Fibroblast of pulmonary artery (primary cell): ENCODE results near the gene CCDC12.

ENCODE experiments used
- DNase-seq: peaks from one replicate; pipeline ENCODE4 v3.0.0-alpha.2; 2010; ENCODE audit warnings: low read depth
- H3K4me3 ChIP-seq: replicated peaks from 2 replicates; pipeline ENCODE4 v1.5.1; 2011; ENCODE audit warnings: low read depth, mild to moderate bottlenecking, control low read depth, low read length, moderate library complexity
- TF ChIP-seq, protein P1 (sequence below): IDR thresholded peaks from 2 replicates; pipeline ENCODE4 v1.5.1; 2011; ENCODE audit warnings: mild to moderate bottlenecking, control low read depth, low read length, inconsistent platforms; ENCODE audit errors: missing control alignments

The CCDC12 gene

DNA sequence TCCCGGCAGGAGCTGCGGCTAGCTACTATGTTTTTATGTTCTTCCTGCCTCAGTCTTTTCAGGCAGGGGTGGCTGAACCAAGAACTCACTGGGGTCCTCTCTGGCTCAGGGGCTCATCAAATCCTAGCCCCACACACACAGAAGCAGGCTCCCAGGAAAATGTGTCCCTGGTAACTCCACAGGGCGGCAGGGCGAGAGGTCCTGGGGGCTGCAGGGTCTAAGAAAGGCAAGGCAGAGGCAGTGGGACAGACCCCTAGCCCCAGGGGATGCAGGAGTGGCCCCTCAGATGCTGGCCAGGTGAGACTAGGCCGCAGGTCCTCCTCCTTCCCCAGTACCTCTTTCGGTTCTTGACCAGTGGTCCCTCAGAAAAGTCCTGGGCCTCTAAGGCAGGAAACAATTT lies 50.1 kb downstream of the CCDC12 start:
- no peak for DNase-seq
- TF ChIP-seq, protein P1, sequence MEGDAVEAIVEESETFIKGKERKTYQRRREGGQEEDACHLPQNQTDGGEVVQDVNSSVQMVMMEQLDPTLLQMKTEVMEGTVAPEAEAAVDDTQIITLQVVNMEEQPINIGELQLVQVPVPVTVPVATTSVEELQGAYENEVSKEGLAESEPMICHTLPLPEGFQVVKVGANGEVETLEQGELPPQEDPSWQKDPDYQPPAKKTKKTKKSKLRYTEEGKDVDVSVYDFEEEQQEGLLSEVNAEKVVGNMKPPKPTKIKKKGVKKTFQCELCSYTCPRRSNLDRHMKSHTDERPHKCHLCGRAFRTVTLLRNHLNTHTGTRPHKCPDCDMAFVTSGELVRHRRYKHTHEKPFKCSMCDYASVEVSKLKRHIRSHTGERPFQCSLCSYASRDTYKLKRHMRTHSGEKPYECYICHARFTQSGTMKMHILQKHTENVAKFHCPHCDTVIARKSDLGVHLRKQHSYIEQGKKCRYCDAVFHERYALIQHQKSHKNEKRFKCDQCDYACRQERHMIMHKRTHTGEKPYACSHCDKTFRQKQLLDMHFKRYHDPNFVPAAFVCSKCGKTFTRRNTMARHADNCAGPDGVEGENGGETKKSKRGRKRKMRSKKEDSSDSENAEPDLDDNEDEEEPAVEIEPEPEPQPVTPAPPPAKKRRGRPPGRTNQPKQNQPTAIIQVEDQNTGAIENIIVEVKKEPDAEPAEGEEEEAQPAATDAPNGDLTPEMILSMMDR = no peak
- no peak overlapping the region for H3K4me3 ChIP-seq

DNA sequence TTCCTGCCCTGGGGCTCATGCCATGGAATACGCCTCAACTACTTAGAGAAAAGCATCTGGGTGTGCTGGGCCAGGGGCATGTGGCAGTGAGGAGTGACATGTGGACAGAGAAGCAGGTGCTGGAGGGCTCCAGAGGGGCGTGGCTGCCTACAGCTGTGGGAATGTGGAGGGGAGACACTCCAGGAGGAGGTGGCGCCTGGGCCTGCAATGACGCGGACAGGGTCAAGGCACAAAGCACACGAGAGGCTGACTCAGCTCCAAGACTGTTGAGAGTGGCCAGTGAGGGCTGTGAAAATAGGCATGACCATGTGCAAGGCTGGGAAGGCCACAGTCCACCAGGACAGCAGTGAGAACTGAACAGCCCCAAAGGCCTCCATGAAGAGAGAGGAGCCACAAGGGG lies 50.5 kb downstream of the CCDC12 start:
- no peak overlapping the region for H3K4me3 ChIP-seq
- TF ChIP-seq, protein P1 = no peak
- DNase-seq = peak; percentile 66

DNA sequence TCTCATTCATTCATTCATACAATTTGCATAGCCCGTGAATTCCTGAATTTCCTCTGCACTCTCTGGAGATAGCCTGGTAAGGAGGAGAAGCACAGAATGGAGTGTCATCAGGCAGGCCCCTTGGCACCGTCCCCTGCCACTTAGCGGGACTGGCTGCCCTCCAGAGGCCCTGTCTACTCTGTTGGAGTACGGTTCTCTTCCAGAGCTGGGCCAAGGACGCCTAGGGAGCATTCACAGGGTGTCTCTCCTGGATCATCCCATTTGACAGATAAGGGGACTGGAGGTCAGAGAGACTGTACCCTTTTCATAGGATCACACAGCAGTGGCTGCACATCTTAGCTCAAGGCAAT lies 51.0 kb downstream of the CCDC12 start:
- DNase-seq = no peak
- H3K4me3 ChIP-seq = no peak overlapping the region
- TF ChIP-seq, protein P1 = no peak

DNA sequence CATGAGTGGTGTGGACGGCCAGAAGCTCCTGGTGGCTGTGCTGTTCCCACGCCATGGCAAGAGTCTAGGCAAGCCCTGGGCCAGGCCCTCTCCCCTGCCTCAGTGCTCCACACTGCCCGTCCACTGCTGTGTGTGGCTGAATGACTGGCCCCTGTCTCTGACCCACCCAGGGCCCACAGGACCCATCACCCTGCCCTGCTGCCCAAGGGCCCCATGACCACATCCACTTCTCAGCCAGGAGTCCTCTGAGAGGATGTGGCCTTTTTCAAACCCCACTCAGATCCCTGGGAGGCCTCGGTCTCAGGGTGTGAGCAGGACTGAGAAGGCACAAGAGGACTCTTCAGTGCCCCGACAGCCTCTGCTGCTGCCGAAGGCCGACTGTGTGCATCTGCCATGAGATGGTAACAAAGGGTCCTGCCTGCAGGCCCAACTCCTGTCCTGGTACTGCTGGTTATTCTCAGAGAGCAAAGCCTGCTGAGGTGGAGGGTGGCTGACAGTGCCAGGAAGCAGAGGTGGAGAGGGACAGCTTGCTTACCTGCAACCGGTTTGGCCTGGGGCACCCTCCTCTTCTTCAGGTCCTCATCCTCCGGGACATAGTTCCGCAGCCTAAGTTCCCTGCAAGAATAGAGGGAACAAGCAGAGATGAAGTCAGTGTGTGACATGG lies 51.5 kb downstream of the CCDC12 start:
- TF ChIP-seq, protein P1 = no peak
- no peak overlapping the region for H3K4me3 ChIP-seq
- no peak for DNase-seq

DNA sequence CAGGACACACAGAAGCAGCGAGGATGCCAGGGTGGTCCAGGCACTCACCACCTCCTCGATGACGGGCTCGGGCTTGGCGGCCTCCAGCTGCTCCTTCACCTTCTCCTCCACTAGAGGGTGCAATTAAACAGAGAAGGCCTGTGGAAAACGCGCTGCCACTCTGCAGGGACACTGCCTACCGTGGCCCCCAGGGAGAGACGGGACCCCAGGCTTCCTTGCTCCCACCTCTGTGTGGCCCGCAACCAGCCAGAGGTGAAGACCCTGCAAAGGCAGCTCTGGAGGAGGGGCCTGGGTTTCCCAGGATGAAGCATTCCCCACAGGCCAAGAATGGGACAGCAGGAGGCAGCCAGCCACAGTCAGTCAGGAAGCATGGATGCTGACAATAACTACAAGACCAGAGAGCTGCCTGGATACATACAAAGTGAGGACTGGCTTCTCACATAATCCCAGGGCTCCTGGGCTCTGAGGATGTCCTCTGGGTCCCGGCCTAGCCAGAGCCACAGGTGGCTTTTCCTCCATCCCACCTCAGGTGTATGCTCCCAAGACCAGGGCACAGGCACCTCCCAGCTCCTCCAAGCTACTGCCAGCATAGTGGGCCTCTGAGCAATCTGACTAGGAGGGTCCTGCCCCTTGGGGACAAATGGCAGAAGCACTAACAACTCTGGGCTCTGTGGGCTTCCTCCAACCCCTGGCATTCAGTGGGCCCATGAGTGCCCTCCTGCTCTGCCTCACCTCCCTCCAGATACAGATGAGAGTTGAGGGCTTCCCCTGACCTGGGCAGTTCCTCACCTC lies 52.8 kb downstream of the CCDC12 start:
- peak; percentile 45 for DNase-seq
- no peak overlapping the region for H3K4me3 ChIP-seq
- TF ChIP-seq, protein P1 = peak; percentile 71

DNA sequence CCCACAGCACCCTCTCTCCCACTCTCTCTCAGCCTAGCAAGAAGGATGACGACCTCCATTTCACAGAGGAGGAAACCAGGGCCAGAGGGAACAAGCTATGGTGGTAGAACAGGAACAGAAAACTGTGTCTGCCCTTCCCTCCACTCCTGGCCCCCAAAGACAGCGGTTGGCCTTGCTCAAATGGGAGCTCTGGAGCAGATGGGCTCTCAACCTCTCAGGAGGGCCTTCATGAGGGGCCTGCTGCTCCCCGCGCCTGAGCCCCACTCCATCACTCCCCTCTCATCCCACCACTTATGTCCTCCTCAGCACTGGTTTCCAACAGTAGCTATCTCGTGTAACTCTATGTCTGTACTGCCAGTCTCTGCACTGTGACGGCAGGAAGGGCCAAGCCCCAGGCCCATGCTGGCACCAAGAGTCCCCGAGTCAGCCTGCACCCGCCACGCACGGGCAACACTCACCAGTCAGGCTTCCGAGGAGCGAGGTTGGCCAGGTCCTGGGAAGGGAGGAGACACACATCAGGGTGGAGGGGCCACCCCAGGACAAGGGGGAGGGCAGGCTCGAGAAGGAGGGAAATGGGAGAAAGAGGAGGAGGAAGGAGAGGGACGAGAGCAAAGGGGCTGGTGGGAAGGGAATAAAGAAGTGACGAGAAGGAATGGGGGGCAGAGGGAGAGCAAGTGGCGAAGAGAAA lies 53.5 kb downstream of the CCDC12 start:
- TF ChIP-seq, protein P1 = no peak
- no peak for DNase-seq
- H3K4me3 ChIP-seq = no peak overlapping the region
